HPDE6-E6E7 (cell line): ENCODE results near the gene ODF2L.
"Not testable (repeated sequence)": the region's sequence is repeated elsewhere in the genome, so short reads cannot be mapped to it uniquely, and the experiment has no call there.

ENCODE experiments used
- DNase-seq: peaks from one replicate; pipeline ENCODE4 v3.0.0; 2011; ENCODE audit warnings: missing footprints; ENCODE audit errors: extremely low spot score

The ODF2L gene

DNA sequence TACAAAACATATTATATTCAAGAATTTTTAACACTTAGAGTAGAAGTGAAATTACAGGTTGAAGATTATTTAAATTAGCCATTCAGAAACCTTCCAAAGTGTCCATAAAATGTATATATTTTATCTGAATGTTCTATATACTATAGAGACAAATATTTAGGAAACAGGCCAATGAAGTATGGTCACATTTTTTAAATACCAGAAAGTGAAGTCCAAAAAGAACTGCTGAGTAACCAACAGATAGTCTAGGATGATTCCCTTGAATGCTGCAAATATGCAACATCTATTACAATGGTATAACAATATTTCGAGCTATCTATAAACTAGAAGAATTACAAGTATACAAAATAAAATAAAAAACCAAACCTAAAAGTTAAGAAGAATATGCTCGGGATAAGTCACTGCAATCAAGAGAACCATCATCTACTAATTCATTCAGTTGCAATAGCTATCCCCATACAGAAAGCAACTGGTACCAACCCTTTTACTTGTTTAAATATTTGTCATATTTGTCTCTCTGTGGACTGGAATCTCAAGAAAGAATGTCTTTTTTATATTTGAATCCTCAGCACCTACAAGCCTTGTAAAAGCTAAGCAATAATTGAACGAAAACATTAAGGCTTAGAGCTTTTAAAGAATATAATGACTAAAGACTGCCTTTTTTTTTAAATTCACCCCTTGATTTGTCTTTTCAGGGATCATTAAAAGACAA is 8.1 kb downstream of the ODF2L start:
- DNase-seq = no peak

DNA sequence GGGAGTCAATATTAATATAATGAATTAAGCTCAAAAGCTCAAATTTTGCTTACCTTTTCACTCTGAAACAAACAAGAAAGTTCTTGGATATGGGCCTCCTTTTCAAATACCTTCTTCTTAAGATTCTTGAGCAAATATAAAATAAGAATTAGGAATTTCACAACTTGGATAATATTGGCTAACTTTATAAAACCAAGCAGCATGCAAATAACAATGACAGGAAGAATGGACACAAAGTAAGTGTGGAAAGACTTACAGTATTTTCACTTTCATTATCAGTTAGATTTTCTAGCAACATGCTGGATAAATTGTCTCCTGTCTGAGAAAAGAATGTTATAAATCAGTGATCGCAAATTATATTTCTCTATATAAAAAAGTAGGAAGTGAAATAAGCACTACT is 13.2 kb downstream of the ODF2L start:
- DNase-seq = no peak

DNA sequence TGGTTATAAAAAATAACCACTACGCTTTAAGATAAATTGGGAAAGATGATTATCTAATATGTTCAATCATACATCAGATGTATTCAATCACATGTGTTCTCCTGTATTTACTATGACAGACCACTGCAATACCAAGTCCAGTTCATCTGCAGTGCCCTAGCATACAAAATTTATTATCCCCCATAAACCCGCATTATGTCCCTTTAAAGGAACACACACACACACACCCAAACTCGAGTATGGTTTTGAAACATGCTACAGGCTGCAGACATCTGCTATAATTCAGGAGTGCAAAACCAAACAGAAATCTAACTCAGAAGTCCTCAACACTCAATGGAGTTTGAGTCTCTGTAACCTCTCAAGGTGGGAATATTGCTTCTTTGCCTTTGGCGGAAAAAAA is 14.9 kb downstream of the ODF2L start:
- no peak for DNase-seq

DNA sequence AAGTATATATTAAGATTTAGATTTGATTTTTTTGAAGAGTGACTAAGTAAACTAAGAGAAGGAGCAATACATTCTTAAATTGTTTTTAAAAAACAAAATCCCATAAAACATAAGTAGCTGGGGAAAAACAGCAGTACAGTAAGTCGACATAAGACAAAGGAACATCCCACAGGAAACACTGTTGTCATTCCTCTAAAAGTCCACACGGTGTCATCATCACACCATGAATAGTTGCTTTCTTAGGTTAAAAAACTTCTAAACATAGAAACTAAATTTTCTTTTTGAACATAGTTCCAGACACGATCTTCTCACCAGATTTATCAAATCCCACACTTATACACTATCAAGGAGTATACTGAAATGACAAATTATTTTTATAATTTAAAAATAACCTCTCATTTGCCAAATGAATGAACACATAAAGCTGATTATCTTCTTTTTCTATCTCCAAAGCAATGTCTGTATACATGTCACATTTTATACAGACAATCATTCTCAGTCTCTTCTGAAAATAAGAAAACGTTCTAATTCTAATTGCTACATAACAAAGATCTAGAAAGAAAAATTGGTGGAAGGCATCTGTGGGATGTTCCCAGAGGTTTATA is 15.8 kb downstream of the ODF2L start:
- peak; percentile 25 for DNase-seq

DNA sequence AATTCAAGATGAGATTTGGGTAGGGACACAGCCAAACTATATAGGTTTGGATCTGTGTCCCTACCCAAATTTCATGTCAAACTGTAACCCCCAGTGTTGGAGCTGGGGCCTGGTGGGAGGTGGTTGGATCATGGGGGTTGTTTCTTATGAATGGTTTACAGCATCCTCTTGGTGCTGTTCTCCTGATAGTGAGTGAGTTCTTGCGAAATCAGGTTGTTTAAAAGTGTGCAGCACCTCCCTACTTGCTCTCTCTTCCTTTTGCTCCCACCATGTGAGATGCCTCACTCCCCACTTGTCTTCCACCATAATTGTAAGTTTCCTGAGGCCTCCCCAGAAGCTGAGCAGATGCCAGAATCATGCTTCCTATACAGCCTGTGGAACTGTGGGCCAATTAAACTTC is 17.3 kb downstream of the ODF2L start:
- DNase-seq = no peak

DNA sequence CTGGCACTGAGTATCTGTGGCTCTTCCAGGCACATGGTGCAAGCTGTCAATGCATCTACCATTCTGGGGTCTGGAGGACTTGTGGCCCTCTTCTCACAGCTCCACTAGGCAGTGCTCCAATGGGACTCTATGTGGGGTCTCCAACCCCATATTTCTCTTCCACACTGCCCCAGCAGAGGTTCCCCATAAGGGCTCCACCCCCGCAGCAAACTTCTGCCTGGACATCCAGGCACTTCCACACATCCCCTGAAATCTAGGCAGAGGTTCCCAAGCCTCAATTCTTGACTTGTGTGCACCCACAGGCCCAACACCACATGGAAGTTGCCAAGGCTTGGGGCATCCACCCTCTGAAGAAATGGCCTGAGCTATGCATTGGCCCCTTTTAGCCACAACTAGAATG is 18.8 kb downstream of the ODF2L start:
- DNase-seq = no peak

DNA sequence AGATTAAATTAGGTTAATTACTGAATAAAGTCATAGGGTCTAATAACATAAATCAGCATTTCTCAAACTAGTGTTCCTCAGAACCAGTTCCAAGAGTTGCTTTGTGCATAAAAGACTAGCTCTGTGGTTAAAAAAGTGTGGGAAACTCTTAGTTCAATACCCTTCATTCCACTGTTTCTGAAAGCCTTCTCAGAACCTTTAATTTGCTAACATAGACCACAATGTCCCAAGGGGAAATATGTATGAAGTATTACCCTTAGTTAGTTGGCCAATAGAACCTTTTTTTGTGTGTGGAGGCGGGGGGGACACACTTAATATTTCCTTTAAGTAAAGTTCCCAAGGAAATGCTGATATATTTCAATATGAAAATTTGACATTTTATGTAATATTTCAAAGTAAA is 20.4 kb downstream of the ODF2L start:
- DNase-seq = no peak

DNA sequence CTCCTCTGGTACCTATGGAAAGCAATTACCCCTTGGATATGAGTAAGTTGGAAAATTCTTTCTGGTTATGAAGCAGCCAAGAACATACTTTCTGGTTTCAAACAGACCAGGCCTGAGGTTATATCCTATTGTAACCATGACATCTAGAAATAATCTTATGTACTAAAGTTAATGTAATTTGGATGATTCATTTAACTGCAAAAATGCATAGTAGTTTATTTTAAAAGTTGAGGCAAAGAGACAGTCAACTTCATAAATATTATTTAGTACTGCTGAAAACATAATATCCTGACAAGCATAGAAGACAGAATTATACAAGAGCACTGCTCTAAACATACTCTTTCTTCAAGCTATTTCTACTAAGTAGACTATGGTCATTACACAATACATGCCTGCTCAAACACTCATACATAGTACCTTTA is 25.5 kb downstream of the ODF2L start:
- no peak for DNase-seq

DNA sequence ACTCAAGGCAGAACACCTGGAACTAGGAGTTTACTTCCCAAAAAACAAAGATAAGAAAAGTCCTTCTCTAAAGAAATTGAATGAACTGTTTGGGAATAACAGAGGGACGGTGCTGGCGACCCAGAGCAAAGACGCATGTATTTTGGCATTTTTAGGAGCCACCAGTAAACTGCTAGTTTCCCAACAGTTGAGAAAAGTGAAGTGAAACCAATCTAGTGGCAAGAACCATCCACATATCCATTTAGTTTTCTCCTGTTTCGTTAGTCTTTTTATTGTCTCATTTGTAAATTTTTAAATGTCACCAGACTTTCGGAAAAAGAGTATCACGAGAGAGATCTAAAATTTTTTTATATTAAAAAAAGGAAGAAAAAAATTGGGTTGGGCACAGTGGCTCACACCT is 30.2 kb downstream of the ODF2L start:
- DNase-seq = no peak

DNA sequence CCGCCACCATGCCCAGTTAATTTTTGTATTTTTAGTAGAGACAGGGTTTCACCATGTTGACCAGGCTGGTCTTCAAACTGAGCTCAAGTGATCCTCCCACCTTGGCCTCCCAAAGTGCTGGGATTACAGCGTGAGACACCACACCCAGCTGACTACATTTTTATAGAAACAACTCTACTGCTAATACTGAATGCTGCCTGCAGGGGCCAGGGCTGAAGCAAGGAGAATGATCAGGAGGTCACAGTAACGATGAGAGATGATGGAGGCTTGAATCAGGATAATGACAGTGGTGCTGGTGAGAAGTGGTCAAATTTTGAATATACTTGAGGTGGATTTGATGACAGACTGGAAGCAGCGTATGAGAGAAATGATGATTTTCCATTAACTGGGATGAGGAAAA is 33.3 kb downstream of the ODF2L start:
- DNase-seq = no peak

DNA sequence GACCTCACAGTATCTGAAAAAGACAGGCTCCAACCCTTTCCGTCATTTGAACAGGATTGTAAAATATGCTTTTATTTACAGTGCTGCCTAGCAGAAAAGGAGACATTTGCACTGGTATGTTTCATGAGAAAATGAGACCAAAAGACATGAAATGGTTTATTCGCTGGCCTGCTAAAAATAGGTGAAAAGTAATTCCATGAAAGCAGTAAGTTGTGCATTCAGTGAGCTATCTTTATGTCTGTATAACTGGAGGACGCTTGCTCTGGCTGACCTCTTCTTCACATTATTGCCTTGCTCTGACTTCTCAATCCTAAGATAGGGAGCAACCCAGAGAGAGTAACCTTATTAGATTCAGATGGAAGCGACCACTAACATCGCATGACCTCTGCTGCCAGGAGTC is 38.3 kb downstream of the ODF2L start:
- DNase-seq = no peak

DNA sequence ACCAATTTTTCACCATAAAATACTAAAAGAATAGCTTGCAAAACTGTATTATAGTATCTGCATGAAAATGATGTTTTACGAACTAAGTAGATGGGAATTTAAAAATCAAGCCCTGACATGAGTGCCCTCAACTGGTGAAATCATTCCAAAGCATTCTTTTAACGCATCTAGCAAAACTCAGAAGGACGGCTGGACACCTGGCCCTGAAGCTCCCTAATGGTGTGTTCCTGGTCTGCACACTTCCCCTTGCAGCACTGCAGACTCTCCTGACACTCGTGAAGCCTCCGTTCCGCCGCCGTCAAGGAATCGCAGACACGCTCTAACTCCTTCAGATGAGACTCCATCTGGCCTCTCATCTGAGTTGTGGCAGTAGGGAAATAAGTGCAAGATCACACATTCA is 39.9 kb downstream of the ODF2L start:
- DNase-seq = no peak

DNA sequence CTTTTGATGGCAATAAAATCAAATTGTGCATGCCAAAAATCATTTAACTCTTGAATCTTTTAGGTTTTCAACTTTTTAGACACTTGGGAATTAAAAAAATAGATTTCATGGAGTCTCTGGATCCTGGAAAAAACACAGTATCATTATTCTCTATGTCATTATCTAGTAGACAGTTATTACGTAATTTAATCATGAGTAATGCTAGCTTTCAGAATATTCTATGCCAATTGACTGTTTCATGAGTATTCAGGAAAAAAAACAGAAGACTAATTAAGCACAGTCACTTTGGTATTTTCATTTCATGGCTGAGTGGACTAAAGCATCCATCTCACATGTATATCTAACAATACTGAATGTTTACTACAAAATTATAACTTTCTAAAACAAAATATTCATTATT is 44.0 kb downstream of the ODF2L start:
- DNase-seq = no peak

DNA sequence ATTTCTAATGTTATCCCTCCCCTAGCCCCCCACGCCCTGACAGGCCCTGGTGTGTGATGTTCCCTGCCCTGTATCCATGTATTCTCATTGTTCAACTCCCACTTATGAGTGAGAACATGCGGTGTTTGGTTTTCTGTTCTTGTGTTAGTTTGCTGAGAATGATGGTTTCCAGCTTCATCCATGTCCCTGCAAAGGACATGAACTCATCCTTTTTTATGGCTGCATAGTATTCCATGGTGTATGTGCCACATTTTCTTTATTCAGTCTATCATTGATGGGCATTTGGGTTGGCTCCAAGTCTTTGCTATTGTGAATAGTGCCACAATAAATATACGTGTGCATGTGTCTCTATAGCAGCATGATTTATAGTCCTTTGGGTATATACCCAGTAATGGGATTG is 45.9 kb downstream of the ODF2L start:
- DNase-seq = not testable (repeated sequence)

DNA sequence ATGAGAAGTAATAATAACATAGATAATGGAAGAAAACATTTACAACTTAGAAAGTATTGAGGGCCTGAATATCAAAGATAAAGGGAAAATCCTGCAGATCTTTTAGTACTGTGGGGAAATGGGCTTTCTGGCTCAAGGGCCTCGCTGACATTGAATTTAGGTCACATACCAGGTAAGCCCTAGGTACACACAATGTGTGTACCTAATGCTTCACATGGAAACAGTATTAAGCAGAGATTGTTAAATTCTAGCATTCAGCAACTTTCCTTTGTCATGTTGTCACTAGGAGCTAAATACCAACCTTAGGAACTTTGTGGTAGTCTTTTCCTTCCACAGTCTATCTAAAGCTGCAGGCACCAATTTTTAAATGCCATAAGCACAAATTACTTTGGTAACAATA is 49.7 kb downstream of the ODF2L start:
- no peak for DNase-seq

DNA sequence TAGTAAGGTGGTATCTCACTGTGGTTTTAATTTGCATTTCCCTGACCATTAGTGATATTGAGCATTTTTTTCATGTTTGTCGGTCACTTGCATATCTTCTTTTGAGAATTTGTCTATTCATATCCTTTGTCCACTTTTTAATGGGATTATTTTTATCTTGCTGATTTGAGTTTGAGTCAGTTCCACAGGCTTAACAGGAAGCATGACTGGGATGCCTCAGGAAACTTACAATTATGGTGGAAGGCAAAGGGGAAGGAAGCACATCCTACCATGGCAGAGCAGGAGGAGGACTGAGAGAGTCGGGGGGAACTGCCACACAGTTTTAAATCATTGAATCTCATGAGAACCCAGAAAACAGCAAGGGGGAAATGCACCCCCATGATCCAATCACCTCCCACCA is 51.1 kb downstream of the ODF2L start:
- DNase-seq = no peak

DNA sequence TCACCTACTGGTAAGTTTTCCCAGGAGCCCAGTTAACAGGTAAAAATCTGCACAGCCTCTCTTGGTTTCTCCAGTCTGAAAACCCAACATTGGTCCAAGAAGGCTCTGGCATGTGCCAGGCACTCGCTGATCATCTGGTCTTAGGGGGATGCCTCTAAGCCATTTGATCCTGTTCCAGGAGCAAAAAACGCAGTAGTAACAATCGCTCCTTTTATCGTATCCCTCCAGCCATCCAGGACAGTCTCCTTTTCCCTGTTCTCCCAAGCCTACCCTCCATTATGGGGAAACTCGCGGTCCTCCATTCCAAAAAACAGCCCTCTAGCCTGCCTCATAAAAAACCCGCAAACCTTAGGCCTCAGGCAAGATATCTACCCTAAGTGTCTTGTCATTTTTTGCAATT is 56.2 kb downstream of the ODF2L start:
- no peak for DNase-seq

DNA sequence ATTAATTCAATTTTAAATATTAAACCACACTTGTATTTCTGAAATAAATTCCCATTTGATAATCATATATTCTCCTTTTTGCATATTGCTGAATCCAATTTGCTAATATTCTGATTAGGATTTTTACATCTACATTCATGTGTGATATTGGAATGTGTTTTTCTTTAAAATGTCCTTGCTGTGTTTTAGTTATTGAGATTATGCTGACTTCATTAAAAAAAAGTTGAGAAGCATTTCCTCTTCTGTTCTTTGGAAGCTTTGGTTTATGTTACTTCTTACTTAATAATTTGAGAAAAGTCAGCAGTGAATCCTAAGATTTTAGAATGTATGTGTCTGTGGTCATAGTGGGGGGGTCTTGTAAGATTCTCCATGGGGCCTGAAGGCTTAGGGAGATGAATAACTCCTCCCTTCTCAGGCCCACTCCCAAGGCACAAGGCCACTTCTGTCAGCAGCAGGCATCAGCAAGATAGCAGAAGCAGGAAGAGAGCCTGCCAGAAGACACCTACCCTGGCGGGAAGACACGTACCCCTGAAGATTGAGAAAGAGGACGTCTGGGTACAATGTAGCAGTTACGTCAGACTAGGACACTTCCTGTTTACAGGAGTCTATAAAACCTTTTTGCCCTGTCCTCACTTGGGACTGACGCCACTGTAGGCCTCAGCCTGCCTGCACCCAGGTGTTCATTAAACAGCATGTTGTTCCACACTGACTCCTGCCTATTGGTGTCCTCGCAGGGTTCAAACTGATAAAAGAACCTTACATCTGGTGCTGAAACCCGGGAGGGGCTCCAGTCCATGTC is 56.9 kb downstream of the ODF2L start:
- DNase-seq = no peak

DNA sequence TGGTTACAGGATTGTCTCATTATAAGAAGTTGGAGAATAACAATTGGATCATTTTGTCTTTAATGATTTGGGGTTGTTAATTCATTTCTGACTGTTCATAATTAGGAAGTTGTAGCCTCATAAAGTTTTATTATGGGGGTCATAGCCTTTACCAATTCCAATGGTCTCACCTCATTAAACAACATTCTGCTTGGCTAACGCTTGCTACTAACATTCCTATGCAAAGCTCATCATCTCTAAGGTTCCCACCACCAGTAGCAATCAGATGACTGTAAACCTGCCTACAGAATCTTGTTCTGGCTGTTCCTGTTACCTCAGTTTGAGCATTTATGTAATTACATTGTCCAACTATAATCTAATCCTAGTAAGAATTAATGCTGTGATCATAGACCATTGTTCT is 60.2 kb downstream of the ODF2L start:
- DNase-seq = no peak

DNA sequence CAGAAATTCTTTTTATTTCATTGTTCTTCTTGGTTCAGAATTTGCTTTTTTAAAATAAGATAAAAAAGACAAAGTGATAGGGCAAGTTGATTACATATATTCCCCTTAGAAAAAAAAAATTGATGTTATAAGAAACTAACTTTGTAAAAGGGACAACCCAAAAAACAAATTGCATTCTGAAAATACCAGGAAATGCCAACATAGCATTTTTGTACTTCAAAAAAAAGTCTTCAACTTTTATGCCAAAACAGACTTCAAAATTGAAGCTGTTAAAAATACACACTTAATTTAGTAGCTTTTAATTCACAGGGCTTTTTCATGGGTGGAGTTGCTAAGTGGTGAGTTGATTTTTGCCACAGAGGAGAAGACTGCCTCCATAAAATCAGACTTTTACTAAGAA is 70.9 kb downstream of the ODF2L start:
- DNase-seq = no peak

DNA sequence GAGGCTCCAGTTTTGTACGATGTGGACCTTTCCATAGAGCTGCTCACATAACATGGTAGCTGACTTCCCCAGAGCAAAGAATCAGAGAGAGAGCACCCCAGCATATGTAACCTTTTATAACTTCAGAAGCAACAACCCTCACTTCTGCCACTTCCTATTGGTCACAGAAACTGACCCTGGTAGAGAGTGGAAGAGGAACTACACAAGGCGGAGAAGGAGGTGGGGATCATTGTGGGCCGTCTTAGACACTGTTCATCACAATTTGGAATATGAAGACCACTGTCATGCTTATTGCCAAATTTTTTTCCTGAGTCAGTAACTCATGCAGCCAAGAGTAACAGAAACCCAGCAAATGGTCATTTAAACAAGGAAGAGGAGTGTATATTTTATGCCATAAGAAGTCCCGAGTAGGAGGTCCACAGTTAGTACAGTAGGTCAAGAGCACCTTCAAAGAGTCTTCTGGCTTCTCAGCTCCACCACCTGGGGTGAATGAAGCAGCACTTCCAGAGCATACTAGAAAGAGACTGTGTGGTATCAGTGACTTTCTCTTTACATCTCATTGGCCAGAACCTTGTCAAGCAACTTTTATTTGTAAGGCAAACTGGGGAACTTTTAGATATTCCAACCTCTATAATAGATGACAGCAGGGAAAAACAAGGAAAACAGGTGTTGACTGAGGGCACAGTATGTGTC is 71.8 kb downstream of the ODF2L start:
- DNase-seq = no peak

DNA sequence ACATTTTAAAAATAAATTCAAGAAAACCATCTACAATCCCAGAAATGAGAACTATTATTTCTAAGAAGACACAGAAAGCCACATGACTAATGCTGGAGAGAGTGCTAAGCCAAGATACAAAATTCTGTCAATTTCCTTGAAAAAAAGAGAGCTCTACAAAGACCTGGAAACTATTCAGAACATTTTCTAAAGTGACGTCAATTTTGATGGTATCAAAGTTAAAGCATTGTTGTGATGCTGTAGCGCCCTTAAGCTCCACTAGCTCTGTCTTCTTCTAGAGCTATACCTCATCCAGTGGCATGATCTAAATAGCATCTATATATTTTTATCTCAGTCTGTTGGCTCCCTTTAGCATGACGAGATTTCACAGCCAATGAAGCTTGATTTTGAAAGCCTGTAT is 73.9 kb downstream of the ODF2L start:
- DNase-seq = no peak

DNA sequence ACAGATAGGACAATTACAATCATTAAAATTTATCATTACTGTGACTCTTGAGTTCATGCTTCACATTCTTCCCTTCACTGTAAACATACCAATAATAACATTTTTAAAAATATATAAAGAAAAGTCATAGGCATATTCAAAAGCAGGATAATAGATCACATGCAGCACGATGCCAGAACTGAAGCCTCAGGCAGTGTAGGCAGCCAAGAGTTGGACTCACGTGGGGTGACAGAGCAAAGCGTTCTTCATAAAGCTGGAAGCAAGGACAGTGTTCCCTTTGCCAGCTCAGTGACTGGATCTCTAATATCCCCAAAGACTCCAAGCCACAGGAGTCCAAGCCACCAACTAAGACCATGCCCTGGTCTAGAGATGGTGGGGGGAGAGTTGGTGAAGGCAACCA is 77.7 kb downstream of the ODF2L start:
- no peak for DNase-seq
